Measurements from ENCODE around the gene DZANK1.

Gene DZANK1

DNA sequence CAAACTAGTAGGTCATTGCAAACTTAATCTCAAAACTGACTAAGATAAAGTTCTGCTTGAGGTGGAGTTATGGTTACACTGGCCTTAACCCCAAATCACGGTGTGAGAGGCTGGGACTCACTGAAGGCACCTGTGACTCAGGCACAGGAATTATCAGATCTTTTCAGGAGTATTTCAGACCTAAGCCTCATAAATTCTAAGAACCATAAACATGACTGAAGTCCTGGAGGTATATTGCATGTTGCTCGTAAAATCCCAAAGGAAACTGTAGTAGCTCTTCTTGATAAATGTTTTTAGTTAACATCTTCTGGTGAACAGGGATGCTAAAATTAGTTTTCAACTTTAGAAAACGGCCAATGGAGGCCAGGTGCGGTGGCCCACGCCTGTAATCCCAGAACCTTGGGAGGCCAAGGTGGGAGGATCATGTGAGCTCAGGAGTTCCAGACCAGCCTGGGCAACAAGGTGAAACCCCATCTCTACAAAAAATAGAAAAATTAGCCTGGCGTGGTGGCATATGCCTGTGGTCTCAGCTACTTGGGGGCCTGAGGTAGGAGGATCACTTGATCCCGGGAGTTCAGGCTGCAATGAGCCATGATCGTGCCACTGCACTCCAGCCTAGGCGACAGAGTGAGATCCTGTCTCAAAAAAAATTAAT is 36.5 kb downstream of the DZANK1 start:
- TF ChIP-seq TAF1 (IDR thresholded peaks at IDR 0.05; ENCODE audit: low read depth) = no peak
- TF ChIP-seq, protein P1, sequence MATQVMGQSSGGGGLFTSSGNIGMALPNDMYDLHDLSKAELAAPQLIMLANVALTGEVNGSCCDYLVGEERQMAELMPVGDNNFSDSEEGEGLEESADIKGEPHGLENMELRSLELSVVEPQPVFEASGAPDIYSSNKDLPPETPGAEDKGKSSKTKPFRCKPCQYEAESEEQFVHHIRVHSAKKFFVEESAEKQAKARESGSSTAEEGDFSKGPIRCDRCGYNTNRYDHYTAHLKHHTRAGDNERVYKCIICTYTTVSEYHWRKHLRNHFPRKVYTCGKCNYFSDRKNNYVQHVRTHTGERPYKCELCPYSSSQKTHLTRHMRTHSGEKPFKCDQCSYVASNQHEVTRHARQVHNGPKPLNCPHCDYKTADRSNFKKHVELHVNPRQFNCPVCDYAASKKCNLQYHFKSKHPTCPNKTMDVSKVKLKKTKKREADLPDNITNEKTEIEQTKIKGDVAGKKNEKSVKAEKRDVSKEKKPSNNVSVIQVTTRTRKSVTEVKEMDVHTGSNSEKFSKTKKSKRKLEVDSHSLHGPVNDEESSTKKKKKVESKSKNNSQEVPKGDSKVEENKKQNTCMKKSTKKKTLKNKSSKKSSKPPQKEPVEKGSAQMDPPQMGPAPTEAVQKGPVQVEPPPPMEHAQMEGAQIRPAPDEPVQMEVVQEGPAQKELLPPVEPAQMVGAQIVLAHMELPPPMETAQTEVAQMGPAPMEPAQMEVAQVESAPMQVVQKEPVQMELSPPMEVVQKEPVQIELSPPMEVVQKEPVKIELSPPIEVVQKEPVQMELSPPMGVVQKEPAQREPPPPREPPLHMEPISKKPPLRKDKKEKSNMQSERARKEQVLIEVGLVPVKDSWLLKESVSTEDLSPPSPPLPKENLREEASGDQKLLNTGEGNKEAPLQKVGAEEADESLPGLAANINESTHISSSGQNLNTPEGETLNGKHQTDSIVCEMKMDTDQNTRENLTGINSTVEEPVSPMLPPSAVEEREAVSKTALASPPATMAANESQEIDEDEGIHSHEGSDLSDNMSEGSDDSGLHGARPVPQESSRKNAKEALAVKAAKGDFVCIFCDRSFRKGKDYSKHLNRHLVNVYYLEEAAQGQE (IDR thresholded peaks at IDR 0.05; ENCODE audit: low read depth) = no peak
- TF ChIP-seq MAX (IDR thresholded peaks at IDR 0.05) = no peak
- TF ChIP-seq FOXM1 (IDR thresholded peaks at IDR 0.05; ENCODE audit: borderline replicate concordance, low read depth) = no peak
- TF ChIP-seq, protein P2, sequence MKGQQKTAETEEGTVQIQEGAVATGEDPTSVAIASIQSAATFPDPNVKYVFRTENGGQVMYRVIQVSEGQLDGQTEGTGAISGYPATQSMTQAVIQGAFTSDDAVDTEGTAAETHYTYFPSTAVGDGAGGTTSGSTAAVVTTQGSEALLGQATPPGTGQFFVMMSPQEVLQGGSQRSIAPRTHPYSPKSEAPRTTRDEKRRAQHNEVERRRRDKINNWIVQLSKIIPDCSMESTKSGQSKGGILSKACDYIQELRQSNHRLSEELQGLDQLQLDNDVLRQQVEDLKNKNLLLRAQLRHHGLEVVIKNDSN (IDR thresholded peaks at IDR 0.05) = no peak
- no peak for TF ChIP-seq ZBTB7A (IDR thresholded peaks at IDR 0.05; ENCODE audit: low read depth)
- no peak for TF ChIP-seq TEAD4 (IDR thresholded peaks at IDR 0.05)
- TF ChIP-seq EGR1 (IDR thresholded peaks at IDR 0.05) = no peak
- no peak for TF ChIP-seq YY1 (IDR thresholded peaks at IDR 0.05; ENCODE audit: low read depth)
- no peak for TF ChIP-seq TCF12 (IDR thresholded peaks at IDR 0.05; ENCODE audit: low read depth)
- TF ChIP-seq NFIC (IDR thresholded peaks at IDR 0.05) = no peak
- no peak for TF ChIP-seq CEBPB (IDR thresholded peaks at IDR 0.05)
- TF ChIP-seq CREB1 (IDR thresholded peaks at IDR 0.05; ENCODE audit: low read depth) = no peak
- TF ChIP-seq EP300 (IDR thresholded peaks at IDR 0.05; ENCODE audit: borderline replicate concordance) = no peak
- TF ChIP-seq RAD21 (IDR thresholded peaks at IDR 0.05; ENCODE audit: low read depth) = no peak

DNA sequence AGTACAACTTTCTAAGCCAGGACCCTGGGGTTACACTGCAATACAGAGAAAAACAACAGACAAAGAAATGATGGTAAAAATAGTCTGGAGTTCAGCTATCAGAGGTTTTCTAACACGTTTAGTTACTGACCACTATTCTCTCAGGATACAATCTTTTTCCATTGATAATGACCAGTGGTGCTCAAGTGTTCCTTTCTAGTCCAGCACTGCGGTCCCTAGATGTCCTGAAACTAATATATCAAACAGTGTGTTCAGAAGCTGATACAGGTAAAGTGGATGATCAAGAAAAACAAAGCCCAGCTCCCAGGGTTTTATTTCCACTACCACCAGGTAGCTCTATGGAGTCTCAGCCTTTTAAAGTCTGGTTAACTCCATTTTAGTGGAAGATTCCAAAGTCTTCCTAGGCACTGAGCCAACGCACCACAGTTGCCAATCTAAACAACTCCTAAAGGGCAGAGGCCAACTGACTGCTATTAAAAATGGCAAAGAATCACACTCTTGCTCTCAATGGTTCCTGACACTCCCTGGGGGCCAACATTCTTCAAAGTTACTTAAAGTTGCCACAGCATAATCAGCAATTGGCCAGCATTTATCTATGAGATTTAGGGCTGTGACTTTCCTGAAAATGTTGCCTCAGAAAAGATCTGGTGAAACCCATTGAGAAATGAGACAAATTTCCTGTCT is 38.2 kb downstream of the DZANK1 start:
- TF ChIP-seq, protein P2 (IDR thresholded peaks at IDR 0.05) = no peak
- TF ChIP-seq CREB1 (IDR thresholded peaks at IDR 0.05; ENCODE audit: low read depth) = no peak
- TF ChIP-seq MAX (IDR thresholded peaks at IDR 0.05) = no peak
- TF ChIP-seq, protein P1 (IDR thresholded peaks at IDR 0.05; ENCODE audit: low read depth) = no peak
- no peak for TF ChIP-seq FOXM1 (IDR thresholded peaks at IDR 0.05; ENCODE audit: borderline replicate concordance, low read depth)
- no peak for TF ChIP-seq TAF1 (IDR thresholded peaks at IDR 0.05; ENCODE audit: low read depth)
- peak; percentile 79 for TF ChIP-seq NFIC (IDR thresholded peaks at IDR 0.05)
- TF ChIP-seq EGR1 (IDR thresholded peaks at IDR 0.05) = no peak
- TF ChIP-seq RAD21 (IDR thresholded peaks at IDR 0.05; ENCODE audit: low read depth) = no peak
- TF ChIP-seq ZBTB7A (IDR thresholded peaks at IDR 0.05; ENCODE audit: low read depth) = no peak
- TF ChIP-seq TCF12 (IDR thresholded peaks at IDR 0.05; ENCODE audit: low read depth) = no peak
- no peak for TF ChIP-seq TEAD4 (IDR thresholded peaks at IDR 0.05)
- 0 out of 2 replicates have a peak, but pooled peaks have one; percentile 15 for TF ChIP-seq EP300 (IDR thresholded peaks at IDR 0.05; ENCODE audit: borderline replicate concordance)
- 0 out of 2 replicates have a peak, but pooled peaks have one; percentile 23 for TF ChIP-seq YY1 (IDR thresholded peaks at IDR 0.05; ENCODE audit: low read depth)
- no peak for TF ChIP-seq CEBPB (IDR thresholded peaks at IDR 0.05)

- TF ChIP-seq RAD21 (IDR thresholded peaks at IDR 0.05; ENCODE audit: low read depth) (no peak), EP300 (IDR thresholded peaks at IDR 0.05; ENCODE audit: borderline replicate concordance) (no peak), TEAD4 (IDR thresholded peaks at IDR 0.05) (no peak), MAX (IDR thresholded peaks at IDR 0.05) (no peak), TCF12 (IDR thresholded peaks at IDR 0.05; ENCODE audit: low read depth) (no peak), FOXM1 (IDR thresholded peaks at IDR 0.05; ENCODE audit: borderline replicate concordance, low read depth) (no peak), CEBPB (IDR thresholded peaks at IDR 0.05) (no peak), YY1 (IDR thresholded peaks at IDR 0.05; ENCODE audit: low read depth) (no peak), TAF1 (IDR thresholded peaks at IDR 0.05; ENCODE audit: low read depth) (no peak), EGR1 (IDR thresholded peaks at IDR 0.05) (no peak), NFIC (IDR thresholded peaks at IDR 0.05) (no peak), CREB1 (IDR thresholded peaks at IDR 0.05; ENCODE audit: low read depth) (no peak), ZBTB7A (IDR thresholded peaks at IDR 0.05; ENCODE audit: low read depth) (no peak)
- TF ChIP-seq, protein P1 (IDR thresholded peaks at IDR 0.05; ENCODE audit: low read depth) = no peak
- TF ChIP-seq, protein P2 (IDR thresholded peaks at IDR 0.05) = no peak
These were observed 39.6 kb downstream of the DZANK1 start for GRCh38 chr20:18427214-18427613.
